PC-3 (cell line): Measurements from ENCODE around the gene PCDHB10. TPM values are rescaled to one million over a fixed set of nuclear protein-coding genes. Genes with fewer than 3 reads are reported as not detected.
"Not testable (repeated sequence)": the region's sequence is repeated elsewhere in the genome, so short reads cannot be mapped to it uniquely, and the experiment has no call there.

ENCODE experiments used
- ATAC-seq: fragments of 200-7000 bp; cut with Tn5 transposase; 2 replicates; pipeline ENCODE4 v1.9.1; 2020; ENCODE audit warnings: mild to moderate bottlenecking, moderate library complexity
- BruUV-seq: library from RNA; stranded (reverse); fragments of 400-500 nt; replicated peaks from 2 replicates; lab custom pipeline; 2021; lab: Mats Ljungman, UMichigan
- CTCF ChIA-PET: fragments of 300-600 bp; sonication (Branson Sonifier 250); formaldehyde crosslinking; loops from one replicate; lab custom pipeline; 2022; ENCODE audit warnings: antibody characterized with exemption; lab: Charles Lee
- POLR2A ChIA-PET: fragments of 300-600 bp; sonication (Branson Sonifier 250); formaldehyde crosslinking; loops from one replicate; lab custom pipeline; 2022; ENCODE audit warnings: antibody characterized with exemption; ENCODE audit not compliant: unreplicated experiment; lab: Charles Lee
- DNase-seq: peaks from one replicate; pipeline ENCODE4 v3.0.0-alpha.2; 2015
- H2AFZ ChIP-seq: fragments of 300-600 bp; sonication (generic); 2 replicates; pipeline ENCODE4 v1.6.0; 2016; ENCODE audit warnings: antibody characterized with exemption, low read length
- H3F3A ChIP-seq: fragments of 300-600 bp; sonication (generic); one replicate; pipeline ENCODE4 v1.6.0; 2017; ENCODE audit warnings: antibody characterized with exemption, low read length, control low read depth, mild to moderate bottlenecking; ENCODE audit not compliant: unreplicated experiment
- H3K27ac ChIP-seq: fragments of 300-600 bp; sonication (generic); 2 replicates; pipeline ENCODE4 v1.5.1; 2016; ENCODE audit warnings: mild to moderate bottlenecking, low read length
- H3K27me3 ChIP-seq: fragments of 300-600 bp; sonication (generic); 2 replicates; pipeline ENCODE4 v1.6.1; 2016; ENCODE audit warnings: low read length, mixed read lengths
- H3K36me3 ChIP-seq: fragments of 300-600 bp; sonication (generic); 2 replicates; pipeline ENCODE4 v1.6.1; 2016; ENCODE audit warnings: low read depth, mixed run types, low read length, mixed read lengths
- H3K4me1 ChIP-seq: fragments of 300-600 bp; sonication (generic); 2 replicates; pipeline ENCODE4 v1.5.1; 2016; ENCODE audit warnings: low read length; ENCODE audit not compliant: insufficient read depth
- H3K4me2 ChIP-seq: fragments of 300-600 bp; sonication (generic); 2 replicates; pipeline ENCODE4 v1.6.0; 2016; ENCODE audit warnings: low read length
- H3K4me3 ChIP-seq: fragments of 300-600 bp; sonication (generic); 2 replicates; pipeline ENCODE4 v1.5.1; 2016; ENCODE audit warnings: mild to moderate bottlenecking, low read length, mixed read lengths
- H3K79me2 ChIP-seq: fragments of 300-600 bp; sonication (generic); 2 replicates; pipeline ENCODE4 v1.6.1; 2017; ENCODE audit warnings: low read length, mixed read lengths
- H3K9ac ChIP-seq: fragments of 300-600 bp; sonication (generic); 2 replicates; pipeline ENCODE4 v1.6.0; 2016; ENCODE audit warnings: mild to moderate bottlenecking, low read length
- H3K9me2 ChIP-seq: fragments of 300-600 bp; sonication (generic); replicated peaks from 2 replicates; pipeline ENCODE4 v1.6.1; 2016; ENCODE audit warnings: mixed run types, low read length, mixed read lengths
- H3K9me3 ChIP-seq: fragments of 300-600 bp; sonication (generic); 2 replicates; pipeline ENCODE4 v1.6.1; 2016; ENCODE audit warnings: low read length, mixed read lengths
- H4K20me1 ChIP-seq: fragments of 300-600 bp; sonication (generic); 2 replicates; pipeline ENCODE4 v1.6.1; 2016; ENCODE audit warnings: low read length, mixed read lengths
- EZH2 ChIP-seq: fragments of 300-600 bp; sonication (generic); IDR thresholded peaks from one replicate; pipeline ENCODE4 v1.6.1; 2017; ENCODE audit warnings: antibody characterized with exemption, mild to moderate bottlenecking, low read length; ENCODE audit not compliant: unreplicated experiment
- EZH2phosphoT487 ChIP-seq: fragments of 300-600 bp; sonication (generic); IDR thresholded peaks from 2 replicates; pipeline ENCODE4 v1.6.1; 2018; ENCODE audit warnings: mild to moderate bottlenecking, antibody characterized with exemption, low read length, borderline replicate concordance
- intact Hi-C: fragments of 100-400 bp; cut with micrococcal nuclease; formaldehyde crosslinking; loops from 2 replicates; pipeline ENCODE4 v1.9.0; 2023
- total RNA-seq: library from RNA; depleted of rRNA; stranded (reverse); fragments of >200 nt; gene quantifications from 2 replicates; pipeline ENCODE4 v1.2.3, GENCODE V29; 2014
- TF ChIP-seq, protein P1 (sequence below): fragments of 300-600 bp; sonication (generic); conservative IDR thresholded peaks from 2 replicates; pipeline ENCODE4 v1.5.1; 2017; ENCODE audit warnings: antibody characterized with exemption, low read depth, mild to moderate bottlenecking, low read length

The PCDHB10 gene
- total RNA-seq, 1 experiment from 2014 or later, result 0.33 TPM

DNA sequence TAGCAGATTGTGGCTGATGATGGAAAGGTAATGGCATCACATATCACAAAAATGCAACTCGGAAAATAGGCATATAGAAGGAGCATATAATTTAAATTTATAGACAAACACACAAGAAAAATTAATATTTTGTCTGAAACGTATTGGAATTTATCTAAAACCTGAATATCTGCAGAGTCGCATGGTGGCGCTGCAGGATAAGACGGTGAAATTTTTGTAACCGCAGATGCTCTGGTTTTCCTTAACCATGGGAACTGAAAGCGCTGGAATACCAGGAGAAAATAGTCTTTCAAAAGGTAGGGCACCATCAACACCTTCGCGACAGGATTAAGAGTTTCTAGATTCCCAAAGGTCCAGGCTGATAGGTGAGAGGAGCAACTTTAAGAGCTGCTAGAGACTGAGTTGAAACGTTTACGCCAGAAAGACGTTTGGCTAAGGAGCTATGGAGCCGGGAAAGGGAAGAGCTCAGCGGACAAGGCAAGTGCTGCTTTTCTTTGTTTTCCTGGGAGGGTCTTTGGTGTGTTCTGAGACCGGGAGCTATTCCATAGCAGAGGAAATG, 42.0 kb downstream of the PCDHB10 start:
- no peak overlapping the region for H3K9ac ChIP-seq
- no peak overlapping the region for H3K4me3 ChIP-seq
- H3K36me3 ChIP-seq, result no peaks in the 10 kb centered on the region
- no peaks in the 10 kb centered on the region for H3K9me2 ChIP-seq
- intact Hi-C loops, result no loop called here
- H3K79me2 ChIP-seq, result no peaks in the 10 kb centered on the region
- no peak overlapping the region for H3K27ac ChIP-seq
- no peaks in the 10 kb centered on the region for H3F3A ChIP-seq
- no peaks in the 10 kb centered on the region for H4K20me1 ChIP-seq
- no peak overlapping the region for H2AFZ ChIP-seq
- H3K4me1 ChIP-seq, result no peaks in the 10 kb centered on the region
- H3K9me3 ChIP-seq, result no peaks in the 10 kb centered on the region
- BruUV-seq, result no TSS peak
- no peak overlapping the region for H3K4me2 ChIP-seq
- ChIA-PET POLR2A (no interaction called here), CTCF (no interaction called here)
- TF ChIP-seq EZH2 (no peak), EZH2phosphoT487 (no peak)
- TF ChIP-seq, protein P1, sequence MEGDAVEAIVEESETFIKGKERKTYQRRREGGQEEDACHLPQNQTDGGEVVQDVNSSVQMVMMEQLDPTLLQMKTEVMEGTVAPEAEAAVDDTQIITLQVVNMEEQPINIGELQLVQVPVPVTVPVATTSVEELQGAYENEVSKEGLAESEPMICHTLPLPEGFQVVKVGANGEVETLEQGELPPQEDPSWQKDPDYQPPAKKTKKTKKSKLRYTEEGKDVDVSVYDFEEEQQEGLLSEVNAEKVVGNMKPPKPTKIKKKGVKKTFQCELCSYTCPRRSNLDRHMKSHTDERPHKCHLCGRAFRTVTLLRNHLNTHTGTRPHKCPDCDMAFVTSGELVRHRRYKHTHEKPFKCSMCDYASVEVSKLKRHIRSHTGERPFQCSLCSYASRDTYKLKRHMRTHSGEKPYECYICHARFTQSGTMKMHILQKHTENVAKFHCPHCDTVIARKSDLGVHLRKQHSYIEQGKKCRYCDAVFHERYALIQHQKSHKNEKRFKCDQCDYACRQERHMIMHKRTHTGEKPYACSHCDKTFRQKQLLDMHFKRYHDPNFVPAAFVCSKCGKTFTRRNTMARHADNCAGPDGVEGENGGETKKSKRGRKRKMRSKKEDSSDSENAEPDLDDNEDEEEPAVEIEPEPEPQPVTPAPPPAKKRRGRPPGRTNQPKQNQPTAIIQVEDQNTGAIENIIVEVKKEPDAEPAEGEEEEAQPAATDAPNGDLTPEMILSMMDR, result no peak
- H3K27me3 ChIP-seq, result no peaks in the 10 kb centered on the region
- ATAC-seq (no peak), DNase-seq (no peak)

DNA sequence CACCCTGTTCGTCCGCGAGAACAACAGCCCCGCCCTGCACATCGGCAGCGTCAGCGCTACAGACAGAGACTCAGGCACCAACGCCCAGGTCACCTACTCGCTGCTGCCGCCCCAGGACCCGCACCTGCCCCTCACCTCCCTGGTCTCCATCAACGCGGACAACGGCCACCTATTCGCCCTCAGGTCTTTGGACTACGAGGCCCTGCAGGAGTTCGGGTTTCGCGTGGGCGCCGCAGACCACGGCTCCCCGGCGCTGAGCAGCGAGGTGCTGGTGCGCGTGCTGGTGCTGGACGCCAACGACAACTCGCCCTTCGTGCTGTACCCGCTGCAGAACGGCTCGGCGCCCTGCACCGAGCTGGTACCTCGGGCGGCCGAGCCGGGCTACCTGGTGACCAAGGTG, 43.8 kb downstream of the PCDHB10 start:
- H3K9ac ChIP-seq, H3K4me3 ChIP-seq, intact Hi-C loops, H3K4me2 ChIP-seq, BruUV-seq, ATAC-seq, POLR2A ChIA-PET, H3K9me3 ChIP-seq, H3F3A ChIP-seq, H3K36me3 ChIP-seq, H3K79me2 ChIP-seq, H3K27me3 ChIP-seq, H3K9me2 ChIP-seq, H3K4me1 ChIP-seq, H4K20me1 ChIP-seq, H2AFZ ChIP-seq, CTCF ChIA-PET, H3K27ac ChIP-seq, DNase-seq: not testable (repeated sequence)

DNA sequence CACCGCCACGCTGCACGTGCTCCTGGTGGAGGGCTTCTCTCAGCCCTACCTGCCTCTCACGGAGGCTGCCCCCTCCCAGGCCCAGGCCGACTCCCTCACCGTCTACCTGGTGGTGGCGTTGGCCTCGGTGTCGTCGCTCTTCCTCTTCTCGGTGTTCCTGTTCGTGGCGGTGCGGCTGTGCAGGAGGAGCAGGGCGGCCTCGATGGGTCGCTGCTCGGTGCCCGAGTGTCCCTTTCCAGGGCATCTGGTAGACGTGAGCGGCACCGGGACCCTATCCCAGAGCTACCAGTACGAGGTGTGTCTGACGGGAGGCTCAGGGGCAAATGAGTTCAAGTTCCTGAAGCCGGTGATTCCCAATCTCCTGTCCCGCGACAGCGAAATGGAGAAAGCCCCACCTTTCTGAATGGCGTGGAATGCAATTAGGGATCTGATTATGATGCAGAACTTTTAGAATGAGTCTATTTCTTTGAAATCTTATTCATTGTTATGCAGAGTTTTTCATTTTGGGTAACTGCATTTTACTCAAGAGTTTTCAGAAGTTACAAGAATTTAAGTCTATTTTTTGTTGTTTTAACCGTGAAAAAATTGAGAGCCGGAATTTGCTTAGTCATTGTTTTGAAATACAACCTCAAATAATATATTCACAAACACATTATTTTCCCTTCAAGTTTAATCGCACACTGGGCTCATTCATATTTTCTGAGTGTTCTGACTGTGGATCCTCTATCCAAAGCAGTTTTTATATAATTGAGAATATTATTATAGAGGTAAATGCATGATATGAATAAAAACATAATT, 44.6 kb downstream of the PCDHB10 start:
- TF ChIP-seq EZH2 (no peak), EZH2phosphoT487 (no peak)
- TF ChIP-seq, protein P1, result no peak
- H3K36me3 ChIP-seq, result no peaks in the 10 kb centered on the region
- H4K20me1 ChIP-seq, result no peaks in the 10 kb centered on the region
- H3K4me1 ChIP-seq, result no peaks in the 10 kb centered on the region
- no peaks in the 10 kb centered on the region for H3K27me3 ChIP-seq
- no peaks in the 10 kb centered on the region for H3K79me2 ChIP-seq
- no peak overlapping the region for H2AFZ ChIP-seq
- no peaks in the 10 kb centered on the region for H3K9me2 ChIP-seq
- 0 out of 2 replicates have a peak, but pooled peaks cover 4% of the 10 kb centered on the region for H3K9me3 ChIP-seq
- H3K4me2 ChIP-seq, result no peak overlapping the region
- ATAC-seq, result no peak
- intact Hi-C loops, result no loop called here
- no peak overlapping the region for H3K27ac ChIP-seq
- no peak for DNase-seq
- ChIA-PET POLR2A (no interaction called here), CTCF (no interaction called here)
- no peak overlapping the region for H3K9ac ChIP-seq
- no TSS peak for BruUV-seq
- H3K4me3 ChIP-seq, result no peak overlapping the region
- no peaks in the 10 kb centered on the region for H3F3A ChIP-seq
